KOPT-K1 (cell line): ENCODE data around the gene EFNA5.

ENCODE experiments used
- H3K27ac ChIP-seq: fragments of 200-600 bp; sonication (generic); 2 replicates; pipeline ENCODE4 v1.5.1; 2016; ENCODE audit warnings: antibody characterized with exemption, mild to moderate bottlenecking, low read depth, low read length; ENCODE audit not compliant: poor library complexity, severe bottlenecking
- H3K36me3 ChIP-seq: fragments of 200-600 bp; sonication (generic); 2 replicates; pipeline ENCODE4 v1.5.1; 2017; ENCODE audit warnings: antibody characterized with exemption, mild to moderate bottlenecking, low read length, moderate library complexity; ENCODE audit not compliant: insufficient read depth
- H3K9me3 ChIP-seq: fragments of 200-600 bp; sonication (generic); 2 replicates; pipeline ENCODE4 v1.5.1; 2017; ENCODE audit warnings: antibody characterized with exemption, low read length, mild to moderate bottlenecking; ENCODE audit not compliant: insufficient read depth, poor library complexity, severe bottlenecking

The EFNA5 gene

DNA sequence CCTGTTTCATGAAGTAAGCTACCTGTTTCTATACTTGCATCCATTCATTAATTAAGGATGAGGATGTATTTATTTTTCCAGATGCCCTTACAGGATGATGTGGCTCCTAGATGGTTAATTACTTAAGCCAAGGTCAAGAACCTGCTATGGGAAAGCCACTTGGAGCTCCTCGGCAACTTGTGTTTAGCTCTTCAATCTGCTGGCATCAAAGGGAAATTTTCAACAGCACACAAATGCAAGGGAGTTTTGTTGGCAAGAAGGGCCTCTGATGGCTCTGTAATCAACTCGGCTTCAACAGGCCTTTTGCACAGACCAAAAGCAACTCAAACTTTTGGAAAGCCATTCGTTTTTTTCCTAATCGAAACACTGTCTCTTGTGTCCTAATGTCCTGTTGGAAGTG, 125.3 kb downstream of the EFNA5 start:
- H3K27ac ChIP-seq, result no peak overlapping the region
- H3K36me3 ChIP-seq, result no peaks in the 10 kb centered on the region
- no peaks in the 10 kb centered on the region for H3K9me3 ChIP-seq

DNA sequence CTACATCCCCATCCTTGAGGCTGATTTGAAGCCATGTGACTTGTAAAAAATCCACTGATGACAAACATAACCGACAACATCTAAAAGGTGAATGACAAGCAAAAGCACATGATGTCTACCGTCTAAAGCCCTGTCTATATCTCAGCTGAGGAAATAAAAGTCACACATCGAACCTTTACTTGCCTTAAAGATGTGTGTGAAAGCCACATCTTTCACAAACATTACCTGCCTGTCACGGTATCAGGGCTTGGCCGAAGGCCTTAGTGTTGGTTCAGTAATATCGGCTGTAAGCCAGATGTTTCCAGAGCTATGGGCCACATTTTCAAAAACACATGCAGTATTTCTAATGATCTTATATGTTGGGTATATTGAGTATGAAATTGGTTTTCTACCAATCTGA, 125.8 kb downstream of the EFNA5 start:
- Histone ChIP-seq H3K9me3 (no peaks in the 10 kb centered on the region), H3K36me3 (no peaks in the 10 kb centered on the region), H3K27ac (no peak overlapping the region)

DNA sequence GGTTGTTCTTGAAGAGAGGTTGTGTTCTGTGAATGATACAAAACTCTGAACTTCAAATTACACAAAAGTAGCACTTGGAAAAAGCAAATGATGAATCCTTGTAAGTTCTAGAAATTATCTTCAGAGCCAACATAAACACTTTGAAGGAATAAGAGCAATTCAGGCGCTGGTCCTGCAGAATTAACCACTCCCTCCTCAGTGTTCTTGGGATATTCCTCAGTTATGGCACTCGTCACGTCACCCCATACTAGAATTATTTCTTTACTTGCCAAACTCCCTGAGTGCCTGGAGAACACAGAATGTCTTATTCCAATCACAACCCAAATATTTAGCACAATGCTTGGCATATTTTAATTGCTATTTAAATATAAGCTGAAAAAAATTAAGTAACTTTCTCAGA, 126.3 kb downstream of the EFNA5 start:
- no peak overlapping the region for H3K27ac ChIP-seq

DNA sequence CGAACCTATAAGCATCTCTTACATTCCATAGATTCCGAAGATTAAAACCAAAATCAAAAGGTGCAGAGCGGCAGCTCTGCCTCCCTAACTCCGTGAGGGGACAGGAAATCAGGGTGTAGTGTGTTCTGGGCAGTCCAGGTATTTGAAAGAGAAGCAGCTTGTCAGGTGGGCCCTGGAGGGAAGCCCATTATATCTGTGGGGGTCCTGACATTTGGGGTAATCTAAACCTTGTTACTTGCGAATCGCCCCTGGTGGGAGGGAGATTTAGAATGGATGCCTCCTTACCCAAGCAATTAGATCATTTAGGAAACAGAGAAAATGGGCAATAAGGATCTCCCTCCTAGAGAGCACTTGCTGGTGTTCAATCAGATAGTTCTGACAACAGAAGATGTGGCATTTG, 126.9 kb downstream of the EFNA5 start:
- H3K9me3 ChIP-seq, result no peaks in the 10 kb centered on the region
- no peak overlapping the region for H3K27ac ChIP-seq
- no peaks in the 10 kb centered on the region for H3K36me3 ChIP-seq

More for the DNA sequence above, 126.3 kb downstream of the EFNA5 start:
- Histone ChIP-seq H3K36me3 (no peaks in the 10 kb centered on the region), H3K9me3 (no peaks in the 10 kb centered on the region)

DNA sequence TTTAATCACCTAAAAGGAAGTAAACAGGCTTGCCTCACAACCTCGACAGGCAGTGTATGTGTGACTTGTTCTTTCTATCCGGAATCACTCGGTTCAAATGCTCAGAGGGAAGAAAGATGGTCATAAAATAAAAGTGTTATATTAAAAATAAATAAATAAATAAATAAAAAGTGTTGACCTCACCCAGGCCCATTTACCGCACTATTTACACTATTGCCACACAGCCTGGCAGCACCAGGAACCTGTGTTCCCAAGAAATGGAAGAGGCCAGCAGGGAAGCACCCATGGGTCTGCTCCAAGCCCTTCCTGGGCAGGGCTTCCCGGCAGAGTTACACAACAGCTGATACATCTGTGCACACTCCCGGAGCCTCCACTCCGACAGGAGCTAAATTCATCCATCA, 127.9 kb downstream of the EFNA5 start:
- no peaks in the 10 kb centered on the region for H3K36me3 ChIP-seq
- H3K27ac ChIP-seq, result no peak overlapping the region
- H3K9me3 ChIP-seq, result no peaks in the 10 kb centered on the region

GRCh38 chr5:107542428-107542827, 128.3 kb downstream of the EFNA5 start:
- H3K9me3 ChIP-seq, result no peaks in the 10 kb centered on the region
- no peak overlapping the region for H3K27ac ChIP-seq
- no peaks in the 10 kb centered on the region for H3K36me3 ChIP-seq

DNA sequence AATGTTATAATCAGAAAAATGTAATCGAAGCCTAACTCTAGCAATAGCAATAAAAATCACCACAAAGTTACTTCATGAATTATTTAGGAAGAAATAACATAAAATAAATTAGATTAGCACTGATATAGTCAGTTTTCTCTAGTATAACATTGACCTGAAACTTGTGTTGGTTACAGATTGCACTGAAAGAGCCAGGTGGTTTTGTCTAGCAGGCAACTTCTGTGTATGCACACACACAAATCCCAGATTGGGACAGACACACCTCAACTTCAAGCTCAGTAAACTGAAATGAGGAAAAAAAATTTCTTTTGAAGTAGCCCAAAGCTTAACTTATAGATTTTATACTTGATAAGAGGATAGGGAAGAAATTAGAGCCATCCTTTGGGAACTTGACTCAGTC, 129.3 kb downstream of the EFNA5 start:
- Histone ChIP-seq H3K9me3 (no peaks in the 10 kb centered on the region), H3K27ac (no peak overlapping the region), H3K36me3 (no peaks in the 10 kb centered on the region)

DNA sequence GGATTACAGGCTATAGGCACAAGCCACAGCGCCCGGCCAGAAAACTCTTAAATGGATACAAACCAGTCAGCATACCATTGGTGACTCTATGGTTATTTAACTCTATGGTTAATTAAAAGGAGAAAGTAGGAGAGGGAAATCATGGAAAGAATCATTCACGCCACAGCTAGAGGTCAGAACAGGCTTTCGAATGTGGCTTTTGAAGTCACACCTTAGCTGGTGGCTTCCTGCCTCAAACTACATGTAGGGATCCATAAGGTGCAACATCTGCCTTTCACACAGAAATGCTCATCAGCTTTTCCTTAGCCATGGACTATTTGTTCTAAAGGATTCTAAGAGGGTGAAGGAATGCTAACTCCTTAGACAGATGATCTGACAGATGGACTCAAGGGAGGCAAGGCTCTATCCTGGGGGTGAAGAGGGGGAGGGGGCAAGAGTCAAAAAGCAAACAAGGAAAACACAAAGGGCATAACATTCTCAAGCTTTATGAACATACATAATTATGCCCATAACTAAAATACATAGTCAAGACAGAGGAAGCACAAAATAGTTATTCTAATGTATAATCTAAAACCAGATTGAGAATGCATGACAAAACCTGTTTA, 130.9 kb downstream of the EFNA5 start:
- Histone ChIP-seq H3K36me3 (no peaks in the 10 kb centered on the region), H3K9me3 (no peaks in the 10 kb centered on the region), H3K27ac (no peak overlapping the region)

DNA sequence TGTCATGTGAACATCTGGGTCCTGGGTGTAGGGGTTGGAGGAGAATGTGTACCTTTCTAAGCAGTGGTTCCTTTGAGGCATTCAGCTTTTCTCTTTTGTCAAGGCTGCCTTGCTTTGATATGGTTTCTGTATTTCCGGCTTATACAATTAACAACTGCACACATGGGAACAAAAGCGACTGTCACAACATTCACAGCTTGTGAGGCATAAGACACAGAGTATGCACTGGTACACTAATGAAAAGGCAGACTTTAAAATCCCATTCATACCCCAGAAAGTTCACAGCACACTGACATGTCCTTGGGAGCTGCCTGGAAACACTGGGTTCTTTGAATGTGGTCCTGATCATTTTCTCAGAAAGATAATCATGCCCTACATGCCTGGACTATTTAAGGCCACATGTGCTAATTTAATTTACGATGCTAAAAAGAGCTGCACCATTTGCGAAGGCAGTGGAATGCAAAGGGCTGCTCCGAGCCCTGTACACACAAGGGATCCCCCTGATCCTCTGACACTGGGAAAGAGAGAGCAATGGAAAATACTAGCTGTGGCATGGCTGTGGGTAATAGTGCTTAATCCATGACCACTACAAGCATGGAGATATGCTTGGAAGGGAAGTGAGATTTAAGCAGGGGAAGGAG, 131.8 kb downstream of the EFNA5 start:
- no peaks in the 10 kb centered on the region for H3K9me3 ChIP-seq
- no peaks in the 10 kb centered on the region for H3K36me3 ChIP-seq
- H3K27ac ChIP-seq, result no peak overlapping the region

DNA sequence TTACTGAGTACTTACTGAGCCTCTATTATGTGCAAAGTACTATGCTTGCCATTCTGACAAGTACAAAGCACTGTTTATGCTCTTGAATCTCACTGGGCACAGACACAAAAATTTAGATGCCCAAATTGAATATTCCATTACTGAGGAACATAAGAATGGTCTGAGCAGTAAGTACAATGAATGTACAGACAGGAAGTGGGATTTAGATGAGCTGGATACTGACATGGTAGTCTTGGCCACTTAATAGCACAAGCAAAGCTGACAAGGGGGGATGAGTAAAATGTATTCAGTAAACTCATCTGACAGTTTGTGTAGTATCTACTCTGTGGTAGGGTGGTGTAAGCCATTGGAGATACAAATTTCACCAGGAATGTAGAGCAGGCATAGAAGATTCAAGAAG, 132.4 kb downstream of the EFNA5 start:
- Histone ChIP-seq H3K36me3 (no peaks in the 10 kb centered on the region), H3K9me3 (no peaks in the 10 kb centered on the region), H3K27ac (no peak overlapping the region)

- no peaks in the 10 kb centered on the region for H3K9me3 ChIP-seq
- no peak overlapping the region for H3K27ac ChIP-seq
- H3K36me3 ChIP-seq, result no peaks in the 10 kb centered on the region
Measured at GRCh38 chr5:107535849-107536248, 134.9 kb downstream of the EFNA5 start.

- Histone ChIP-seq H3K27ac (no peak overlapping the region), H3K9me3 (no peaks in the 10 kb centered on the region)
Measured at GRCh38 chr5:107533910-107534876, 136.5 kb downstream of the EFNA5 start.

GRCh38 chr5:107532916-107533315, 137.8 kb downstream of the EFNA5 start:
- Histone ChIP-seq H3K9me3 (no peaks in the 10 kb centered on the region), H3K36me3 (no peaks in the 10 kb centered on the region), H3K27ac (no peak overlapping the region)

More at GRCh38 chr5:107533910-107534876, 136.5 kb downstream of the EFNA5 start:
- H3K36me3 ChIP-seq, result no peaks in the 10 kb centered on the region

DNA sequence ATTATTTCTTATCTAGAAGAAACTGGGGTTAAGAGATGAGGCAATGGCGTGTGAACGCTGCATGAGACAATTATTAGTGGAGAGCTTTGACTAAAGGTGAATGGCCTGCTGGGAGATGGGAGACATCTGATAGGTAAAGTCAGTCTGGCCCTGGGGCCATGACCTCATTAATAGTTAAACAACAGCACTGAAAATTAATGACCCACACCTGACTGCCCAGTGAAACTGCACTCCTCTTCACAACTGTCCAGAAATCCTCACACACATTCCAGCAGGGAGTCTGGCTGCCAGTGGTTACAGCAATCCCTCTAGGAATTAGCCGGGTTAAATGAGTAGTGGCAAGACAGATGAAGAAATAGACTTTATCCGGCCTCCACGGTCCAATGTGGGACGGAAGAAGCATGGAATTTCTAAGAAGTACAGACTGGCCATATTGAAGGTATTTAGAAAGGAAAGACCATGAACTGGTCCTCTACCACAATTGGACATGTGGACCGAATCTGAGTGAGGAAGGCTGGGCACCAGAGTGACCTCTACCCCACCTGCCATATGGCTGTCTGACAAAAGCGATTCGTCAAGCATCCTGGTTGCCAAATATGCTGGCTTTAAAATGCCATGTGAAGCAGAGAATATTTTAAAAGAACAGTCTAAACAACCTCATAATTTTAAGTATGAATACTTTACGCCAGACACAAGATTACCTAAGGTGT, 138.4 kb downstream of the EFNA5 start:
- no peaks in the 10 kb centered on the region for H3K9me3 ChIP-seq
- H3K27ac ChIP-seq, result no peak overlapping the region
- no peaks in the 10 kb centered on the region for H3K36me3 ChIP-seq

DNA sequence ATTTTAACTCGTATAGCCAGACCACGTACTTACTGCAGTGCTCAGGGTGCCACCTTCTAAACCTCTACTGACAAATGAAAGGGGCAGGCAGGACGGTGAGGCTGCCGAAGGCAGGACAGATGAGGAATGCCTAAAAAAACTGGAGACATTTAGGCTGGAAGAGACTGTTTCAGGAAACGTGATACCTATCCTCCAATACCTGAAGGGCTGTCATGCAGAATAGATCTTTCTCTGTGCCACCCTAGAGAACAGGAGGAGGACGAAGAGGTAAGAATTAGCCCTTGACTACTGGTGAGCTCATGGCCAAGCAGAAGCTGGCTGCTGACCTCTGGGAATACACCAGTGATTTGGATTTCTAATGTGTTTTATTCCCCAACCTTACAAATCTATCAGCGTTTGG, 139.4 kb downstream of the EFNA5 start:
- Histone ChIP-seq H3K27ac (no peak overlapping the region), H3K36me3 (no peaks in the 10 kb centered on the region), H3K9me3 (no peaks in the 10 kb centered on the region)
